GM04503 (cell line): ENCODE measurements around the gene DAGLA.

Source experiments
- DNase-seq: peaks from one replicate; pipeline ENCODE4 v3.0.0-alpha.2; 2012; ENCODE audit warnings: low read depth

Gene DAGLA

DNA sequence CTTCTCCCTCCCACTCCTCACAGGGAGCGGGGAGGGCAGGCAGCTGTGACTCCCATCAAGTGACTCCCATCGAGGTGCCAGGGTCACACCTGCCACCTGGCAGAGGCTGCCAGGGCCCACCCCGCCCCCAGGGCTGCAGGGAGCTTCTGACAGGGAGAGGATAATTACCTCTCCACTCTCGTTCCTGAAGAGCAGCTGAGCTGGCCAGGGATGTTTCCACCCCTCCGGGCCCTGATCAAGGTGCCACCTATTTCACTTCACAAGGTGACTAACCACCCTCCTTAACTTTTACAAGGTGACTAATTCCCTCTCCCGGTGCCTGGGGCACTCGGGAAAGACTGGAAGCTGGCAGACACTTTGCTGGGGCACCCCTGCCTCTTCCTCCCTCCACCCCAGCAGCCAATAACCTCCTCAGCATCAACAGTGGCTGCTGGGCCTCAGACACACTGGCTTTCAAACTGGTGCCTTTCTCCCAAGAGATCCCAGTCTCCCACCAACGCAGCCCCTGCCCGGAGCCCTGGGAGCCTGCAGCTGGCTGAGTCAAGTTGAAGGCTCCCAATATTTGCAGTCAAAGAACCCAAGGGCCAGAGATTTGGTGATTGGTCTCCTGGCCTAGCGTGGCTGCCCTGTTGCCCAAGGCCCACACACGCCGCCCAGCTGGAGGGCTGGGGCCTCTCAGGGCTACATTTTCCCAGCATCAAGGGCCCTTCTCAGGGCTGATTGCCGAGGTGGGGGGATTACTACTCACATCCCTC, 50.2 kb downstream of the DAGLA start:
- no peak for DNase-seq

DNA sequence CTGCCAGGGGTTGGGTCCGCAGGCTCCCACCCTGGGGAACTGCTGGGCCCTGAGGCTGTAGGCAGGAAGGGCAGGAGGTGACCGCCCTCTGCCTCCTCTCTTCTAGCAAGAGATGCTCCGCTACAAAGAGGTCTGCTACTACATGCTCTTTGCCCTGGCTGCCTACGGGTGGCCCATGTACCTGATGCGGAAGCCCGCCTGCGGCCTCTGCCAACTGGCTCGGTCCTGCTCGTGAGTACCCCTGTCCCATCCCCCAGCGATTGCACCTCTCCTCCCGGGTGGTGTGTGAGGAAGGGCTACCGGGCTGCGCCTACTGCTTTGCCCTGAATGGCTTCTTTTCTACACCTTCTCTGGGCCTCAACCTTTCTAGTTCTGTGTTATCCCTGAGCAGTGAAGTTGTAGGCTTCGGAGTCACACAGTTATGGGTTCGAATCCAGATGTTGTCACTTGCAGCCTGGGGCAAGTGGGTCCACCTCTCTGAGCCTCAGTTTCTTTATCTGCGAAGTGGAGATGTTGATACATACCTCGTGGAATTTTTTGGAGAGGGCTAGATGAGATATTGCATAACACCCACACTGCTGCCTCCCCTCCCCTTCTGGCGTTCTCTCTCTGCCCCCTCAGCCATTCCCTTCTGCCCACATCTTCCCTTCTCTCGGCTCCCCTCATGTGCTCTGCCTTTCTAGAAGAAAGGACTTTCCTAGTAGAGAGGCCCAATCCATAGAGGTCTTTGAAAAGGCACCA, 51.2 kb downstream of the DAGLA start:
- no peak for DNase-seq

- no peak for DNase-seq
Observed at GRCh38 chr11:61731952-61732675, 51.9 kb downstream of the DAGLA start.

- no peak for DNase-seq
Observed at GRCh38 chr11:61732705-61733104, 52.5 kb downstream of the DAGLA start.

GRCh38 chr11:61733120-61733978, 53.2 kb downstream of the DAGLA start:
- no peak for DNase-seq

DNA sequence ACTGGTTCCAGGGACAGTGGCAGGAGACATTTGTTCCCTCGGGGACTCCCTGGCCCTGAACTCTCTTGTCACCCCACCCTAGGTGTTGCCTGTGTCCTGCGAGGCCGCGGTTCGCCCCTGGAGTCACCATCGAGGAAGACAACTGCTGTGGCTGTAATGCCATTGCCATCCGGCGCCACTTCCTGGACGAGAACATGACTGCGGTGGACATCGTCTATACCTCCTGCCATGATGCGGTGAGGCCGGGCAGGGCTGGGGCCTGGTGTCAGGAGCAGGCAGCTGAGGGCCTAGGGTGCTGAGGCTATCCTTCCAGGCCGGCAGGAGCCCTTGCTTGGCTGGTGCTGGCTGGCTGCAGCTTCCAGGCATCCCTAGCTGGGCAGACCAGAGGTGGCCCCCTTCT, 54.6 kb downstream of the DAGLA start:
- no peak for DNase-seq

DNA sequence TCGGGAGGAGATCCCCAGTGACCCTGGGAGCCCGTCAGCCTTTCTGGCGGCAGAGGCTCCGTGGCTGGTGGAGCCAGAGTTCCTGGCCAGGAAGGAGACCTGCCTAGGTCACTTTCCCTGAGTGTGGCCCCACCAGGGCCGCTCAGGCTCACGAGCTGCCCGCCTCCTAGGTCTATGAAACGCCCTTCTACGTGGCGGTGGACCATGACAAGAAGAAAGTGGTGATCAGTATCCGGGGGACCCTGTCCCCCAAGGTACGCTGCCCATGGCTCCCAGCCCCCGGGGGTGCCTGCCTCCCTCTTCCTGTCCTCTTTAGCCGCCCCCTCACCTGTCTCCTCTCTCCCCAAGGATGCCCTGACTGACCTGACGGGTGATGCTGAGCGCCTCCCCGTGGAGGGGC, 55.2 kb downstream of the DAGLA start:
- DNase-seq = no peak

- no peak for DNase-seq
Observed at GRCh38 chr11:61736310-61736709, 56.1 kb downstream of the DAGLA start.

DNA sequence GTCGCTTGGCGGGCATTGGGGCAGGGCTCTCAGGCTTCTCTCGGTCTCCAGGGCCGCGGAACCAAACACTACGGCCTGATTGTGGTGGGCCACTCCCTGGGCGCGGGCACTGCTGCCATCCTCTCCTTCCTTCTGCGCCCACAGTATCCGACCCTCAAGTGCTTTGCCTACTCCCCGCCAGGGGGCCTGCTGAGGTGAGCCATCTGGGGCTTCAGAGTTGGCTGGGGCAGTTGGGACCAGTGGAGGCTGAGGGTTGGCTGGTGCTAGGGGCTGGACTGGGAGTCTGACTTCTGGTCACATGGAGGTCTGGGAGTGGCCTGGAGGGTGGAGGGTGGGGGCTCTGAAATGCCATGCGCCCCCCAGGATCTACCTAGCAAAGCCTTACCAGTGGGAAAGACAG, 56.9 kb downstream of the DAGLA start:
- DNase-seq = no peak

GRCh38 chr11:61737636-61738386, 57.6 kb downstream of the DAGLA start:
- DNase-seq = no peak

DNA sequence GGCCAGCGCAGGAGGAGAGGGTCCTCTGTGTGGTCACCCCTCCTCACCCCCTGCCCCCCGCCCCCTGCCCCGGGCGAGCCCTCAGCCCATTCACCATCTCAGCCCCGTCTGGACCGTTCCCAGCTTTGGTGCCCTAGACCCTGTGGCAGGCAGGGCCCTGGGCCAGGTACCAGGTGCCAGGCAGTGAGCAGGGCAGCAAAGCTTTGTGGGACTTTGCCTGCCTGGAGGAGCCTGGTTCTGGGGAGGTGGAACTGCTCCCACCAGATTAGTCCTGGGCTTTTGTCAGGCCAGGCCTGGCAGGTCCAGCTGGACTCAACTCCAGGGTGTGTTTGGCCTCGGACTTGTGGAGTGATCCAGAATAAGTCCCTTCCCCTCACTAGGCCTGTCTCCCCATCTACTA, 58.6 kb downstream of the DAGLA start:
- DNase-seq = no peak

DNA sequence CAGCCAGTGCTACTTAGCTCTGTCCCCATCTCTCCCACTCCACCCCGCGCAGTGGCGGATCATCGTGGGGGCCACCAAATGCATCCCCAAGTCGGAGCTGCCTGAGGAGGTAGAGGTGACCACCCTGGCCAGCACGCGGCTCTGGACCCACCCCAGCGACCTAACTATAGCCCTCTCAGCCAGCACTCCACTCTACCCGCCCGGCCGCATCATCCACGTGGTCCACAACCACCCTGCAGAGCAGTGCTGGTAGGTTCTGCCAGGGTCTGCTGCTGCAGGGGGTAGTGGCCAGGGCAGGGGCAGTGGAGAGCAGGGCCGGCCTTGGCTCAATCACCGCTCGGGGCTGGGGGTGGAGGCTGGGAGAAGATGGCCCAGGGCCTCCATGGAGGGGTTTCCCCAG, 59.2 kb downstream of the DAGLA start:
- no peak for DNase-seq

DNA sequence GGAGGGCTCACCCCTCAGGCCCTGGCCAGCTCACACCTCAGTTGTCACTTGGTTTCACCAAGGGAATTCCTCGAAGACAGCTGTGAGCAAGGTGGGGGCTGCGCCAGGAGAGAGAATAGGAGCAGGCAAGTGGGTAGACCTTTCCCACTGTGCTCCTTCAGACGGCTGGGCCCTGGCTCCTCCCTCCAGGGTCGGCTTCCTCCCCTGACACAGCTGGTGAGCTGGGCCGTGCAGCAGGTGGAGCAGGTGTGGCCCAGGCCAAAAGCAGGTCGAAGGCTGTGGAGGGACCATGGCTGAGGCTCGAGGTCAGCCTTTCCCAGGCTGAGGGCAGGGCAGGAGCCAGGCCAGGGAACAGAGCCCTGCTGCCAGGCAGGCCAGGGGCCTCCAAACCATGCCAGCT, 59.8 kb downstream of the DAGLA start:
- no peak for DNase-seq

DNA sequence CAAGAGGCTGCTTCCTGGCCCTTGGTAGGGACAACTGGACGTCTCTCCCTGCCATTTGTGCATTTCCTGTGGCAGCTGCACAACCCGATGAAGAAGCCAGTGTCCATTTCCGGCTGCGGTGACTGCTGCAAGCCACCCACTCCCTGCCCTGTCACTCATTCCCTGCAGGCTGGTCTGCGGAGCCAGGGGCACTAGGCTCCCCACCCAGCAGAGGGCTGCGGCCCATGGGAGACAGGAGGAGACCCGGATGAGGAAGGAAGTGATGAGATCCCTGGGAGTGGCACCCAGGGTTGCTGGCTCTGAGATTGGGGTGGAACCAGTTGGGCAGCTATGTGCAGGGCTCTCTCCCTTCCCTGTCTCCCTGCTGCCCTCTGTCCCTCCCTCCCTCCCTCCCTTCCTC, 62.2 kb downstream of the DAGLA start:
- no peak for DNase-seq

DNA sequence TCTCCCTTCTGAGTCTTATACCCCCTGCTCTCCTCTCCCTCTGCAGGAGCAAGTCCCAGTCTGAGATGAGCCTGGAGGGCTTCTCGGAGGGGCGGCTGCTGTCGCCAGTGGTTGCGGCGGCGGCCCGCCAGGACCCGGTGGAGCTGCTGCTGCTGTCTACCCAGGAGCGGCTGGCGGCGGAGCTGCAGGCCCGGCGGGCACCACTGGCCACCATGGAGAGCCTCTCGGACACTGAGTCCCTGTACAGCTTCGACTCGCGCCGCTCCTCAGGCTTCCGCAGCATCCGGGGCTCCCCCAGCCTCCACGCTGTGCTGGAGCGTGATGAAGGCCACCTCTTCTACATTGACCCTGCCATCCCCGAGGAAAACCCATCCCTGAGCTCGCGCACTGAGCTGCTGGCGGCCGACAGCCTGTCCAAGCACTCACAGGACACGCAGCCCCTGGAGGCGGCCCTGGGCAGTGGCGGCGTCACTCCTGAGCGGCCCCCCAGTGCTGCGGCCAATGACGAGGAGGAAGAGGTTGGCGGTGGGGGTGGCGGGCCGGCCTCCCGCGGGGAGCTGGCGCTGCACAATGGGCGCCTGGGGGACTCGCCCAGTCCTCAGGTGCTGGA, 63.4 kb downstream of the DAGLA start:
- DNase-seq = no peak

DNA sequence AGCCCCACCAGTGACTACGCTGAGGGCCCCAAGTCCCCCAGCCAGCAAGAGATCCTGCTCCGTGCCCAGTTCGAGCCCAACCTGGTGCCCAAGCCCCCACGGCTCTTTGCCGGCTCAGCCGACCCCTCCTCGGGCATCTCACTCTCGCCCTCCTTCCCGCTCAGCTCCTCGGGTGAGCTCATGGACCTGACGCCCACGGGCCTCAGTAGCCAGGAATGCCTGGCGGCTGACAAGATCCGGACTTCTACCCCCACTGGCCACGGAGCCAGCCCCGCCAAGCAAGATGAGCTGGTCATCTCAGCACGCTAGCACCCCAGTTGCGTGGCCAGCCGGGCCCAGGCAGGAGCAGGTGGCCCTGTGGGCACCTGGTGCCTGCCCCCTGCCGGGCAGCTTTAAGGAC, 64.0 kb downstream of the DAGLA start:
- no peak for DNase-seq

- DNase-seq = no peak
Observed at GRCh38 chr11:61744609-61745156, 64.5 kb downstream of the DAGLA start.

- no peak for DNase-seq
Observed at GRCh38 chr11:61745781-61746441, 65.7 kb downstream of the DAGLA start.

- DNase-seq = no peak
Observed at GRCh38 chr11:61746442-61747191, 66.4 kb downstream of the DAGLA start.
